HL-60/S4 treated with phorbol 12-myristate 13-acetate at 8.2 ng/mL for 4 days and 3 days (cell line): ENCODE results near the gene MTG2.

Experiments used
- in situ Hi-C: fragments of 300-500 bp; cut with MboI; formaldehyde crosslinking; loops from 2 replicates; pipeline ENCODE4 v1.15.0; 2022; ENCODE audit warnings: low sequenced_read_pairs

Gene MTG2

DNA sequence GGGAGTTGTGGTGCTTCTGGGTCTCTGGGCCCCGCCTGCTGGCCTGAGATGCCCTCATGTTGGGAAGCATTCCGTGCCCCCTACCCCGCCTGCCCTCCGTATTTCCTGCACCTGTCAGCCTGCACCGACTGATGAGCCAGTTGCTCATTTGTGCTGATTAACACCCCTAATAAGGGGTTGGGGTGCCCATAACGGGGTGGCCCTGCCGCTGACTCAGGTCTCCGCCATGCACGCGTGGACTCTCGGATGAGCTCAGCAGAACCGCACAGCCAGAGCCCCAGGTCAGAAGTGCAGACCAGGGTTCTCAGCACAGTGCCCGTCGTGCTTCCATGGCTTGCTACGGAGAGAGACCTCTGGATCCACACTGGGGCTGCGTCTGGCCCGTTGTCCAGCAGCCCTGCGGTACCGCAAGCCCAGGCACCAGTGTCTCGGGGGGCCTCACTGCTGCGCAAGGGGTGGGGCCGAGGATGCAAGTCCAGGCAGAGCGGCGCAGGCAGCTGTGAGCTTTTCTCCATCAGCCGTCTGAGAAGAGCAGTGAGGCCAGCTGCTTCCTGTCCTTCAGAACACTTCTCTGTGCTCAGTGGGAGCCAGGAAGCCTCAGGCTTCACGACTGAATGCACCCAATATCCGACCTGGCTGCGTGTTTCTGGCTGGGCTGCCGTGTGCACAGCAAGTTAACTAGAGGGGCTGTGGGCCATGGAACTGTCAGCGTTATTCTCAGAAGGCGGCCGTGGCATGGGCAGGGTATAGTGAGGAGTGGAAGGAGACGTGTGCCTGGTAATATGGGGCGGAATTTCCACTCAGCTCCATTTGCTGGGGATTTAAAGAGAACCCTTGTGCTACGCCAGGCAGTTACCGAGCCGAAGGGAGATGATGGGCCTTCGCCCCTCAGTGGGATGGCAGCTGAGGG is 18.6 kb downstream of the MTG2 start:
- in situ Hi-C loops, result no loop called here

DNA sequence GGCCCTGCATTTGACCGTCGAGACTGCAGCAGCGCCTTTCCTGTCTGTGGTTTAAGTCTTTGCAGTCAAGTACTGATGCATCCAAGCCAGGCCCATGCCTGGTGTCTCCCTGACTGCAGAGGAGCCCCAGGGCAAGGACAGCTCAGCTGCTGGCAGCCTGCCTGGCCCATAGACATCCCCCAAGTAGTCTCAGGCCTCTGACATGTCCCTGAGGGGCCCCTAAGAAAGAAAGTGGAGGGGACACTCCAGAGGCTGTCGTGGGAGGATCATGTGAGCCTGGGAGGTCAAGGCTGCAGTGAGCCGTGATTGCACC is 19.2 kb downstream of the MTG2 start:
- in situ Hi-C loops, result no loop called here

- in situ Hi-C loops, result no loop called here
These were observed 20.0 kb downstream of the MTG2 start for GRCh38 chr20:62202676-62203377.

DNA sequence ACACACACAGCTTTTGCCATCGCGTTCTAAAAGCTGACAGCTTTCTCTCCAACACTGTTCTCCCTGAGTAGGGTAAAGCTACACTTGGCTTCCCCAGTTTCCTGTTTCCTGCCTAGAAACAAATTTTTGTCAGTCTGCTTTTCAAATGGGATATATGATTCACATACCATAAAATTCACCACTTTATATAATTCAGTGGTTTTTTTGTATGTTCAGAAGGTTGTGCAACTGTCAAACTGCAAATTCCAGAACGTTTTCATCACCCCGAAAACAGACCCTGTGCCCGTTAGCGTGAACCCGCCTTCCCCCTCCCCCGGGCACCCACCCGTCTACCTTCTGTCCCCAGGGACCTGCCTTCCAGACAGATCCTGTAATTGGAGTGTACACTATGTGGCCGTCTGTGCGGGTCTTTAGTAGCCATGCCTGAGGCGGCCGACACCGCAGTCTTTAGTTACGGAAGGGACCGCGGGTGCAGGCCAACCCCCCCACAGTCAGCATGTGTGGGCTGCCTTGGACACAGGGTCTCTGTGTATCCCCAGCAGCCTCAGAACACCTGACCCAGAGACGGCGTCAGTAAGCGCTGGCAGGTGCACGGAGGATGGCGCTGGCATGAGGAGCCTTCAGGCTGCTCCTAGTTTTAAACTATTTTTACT is 20.7 kb downstream of the MTG2 start:
- in situ Hi-C loops, result no loop called here

GRCh38 chr20:62205618-62206387 is 23.0 kb downstream of the MTG2 start:
- in situ Hi-C loops, result no loop called here

GRCh38 chr20:62206388-62206775 is 23.6 kb downstream of the MTG2 start:
- in situ Hi-C loops, result no loop called here

DNA sequence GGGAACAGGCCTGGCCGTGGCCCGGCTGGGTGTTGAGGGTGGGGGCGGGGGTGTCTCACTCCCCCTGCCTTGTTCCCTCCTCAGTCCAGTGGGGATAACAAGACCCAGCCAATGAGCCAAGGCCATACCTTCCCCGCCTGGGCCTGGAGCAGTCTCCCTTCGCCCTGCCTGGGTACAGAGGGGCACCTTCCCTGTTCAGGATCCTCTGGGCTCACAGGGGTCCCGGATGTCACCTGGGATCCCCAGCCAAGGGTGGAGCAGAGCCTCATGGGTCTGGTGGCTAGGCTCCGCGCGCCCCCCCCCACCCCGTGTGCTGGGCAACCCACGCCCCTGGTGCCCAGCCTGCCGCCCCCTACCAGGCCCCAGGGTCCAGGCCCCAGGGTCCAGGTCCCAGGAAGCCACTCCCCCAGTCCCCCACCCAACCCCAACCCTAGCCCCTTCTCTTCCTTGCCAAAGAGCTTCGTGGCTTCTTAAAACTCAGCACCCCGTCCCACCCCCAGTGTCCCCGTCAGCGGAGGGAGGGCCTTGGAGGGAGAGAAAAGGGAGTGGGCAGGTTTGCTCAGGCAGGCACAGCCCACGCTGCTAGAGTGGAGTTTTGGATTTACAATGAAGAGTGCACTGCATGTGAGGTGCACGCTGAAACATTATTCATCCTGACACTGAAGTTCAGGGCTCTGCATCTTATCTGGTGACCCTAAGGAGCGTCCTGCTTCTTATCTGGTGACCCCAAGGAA is 25.4 kb downstream of the MTG2 start:
- in situ Hi-C loops, result no loop called here

DNA sequence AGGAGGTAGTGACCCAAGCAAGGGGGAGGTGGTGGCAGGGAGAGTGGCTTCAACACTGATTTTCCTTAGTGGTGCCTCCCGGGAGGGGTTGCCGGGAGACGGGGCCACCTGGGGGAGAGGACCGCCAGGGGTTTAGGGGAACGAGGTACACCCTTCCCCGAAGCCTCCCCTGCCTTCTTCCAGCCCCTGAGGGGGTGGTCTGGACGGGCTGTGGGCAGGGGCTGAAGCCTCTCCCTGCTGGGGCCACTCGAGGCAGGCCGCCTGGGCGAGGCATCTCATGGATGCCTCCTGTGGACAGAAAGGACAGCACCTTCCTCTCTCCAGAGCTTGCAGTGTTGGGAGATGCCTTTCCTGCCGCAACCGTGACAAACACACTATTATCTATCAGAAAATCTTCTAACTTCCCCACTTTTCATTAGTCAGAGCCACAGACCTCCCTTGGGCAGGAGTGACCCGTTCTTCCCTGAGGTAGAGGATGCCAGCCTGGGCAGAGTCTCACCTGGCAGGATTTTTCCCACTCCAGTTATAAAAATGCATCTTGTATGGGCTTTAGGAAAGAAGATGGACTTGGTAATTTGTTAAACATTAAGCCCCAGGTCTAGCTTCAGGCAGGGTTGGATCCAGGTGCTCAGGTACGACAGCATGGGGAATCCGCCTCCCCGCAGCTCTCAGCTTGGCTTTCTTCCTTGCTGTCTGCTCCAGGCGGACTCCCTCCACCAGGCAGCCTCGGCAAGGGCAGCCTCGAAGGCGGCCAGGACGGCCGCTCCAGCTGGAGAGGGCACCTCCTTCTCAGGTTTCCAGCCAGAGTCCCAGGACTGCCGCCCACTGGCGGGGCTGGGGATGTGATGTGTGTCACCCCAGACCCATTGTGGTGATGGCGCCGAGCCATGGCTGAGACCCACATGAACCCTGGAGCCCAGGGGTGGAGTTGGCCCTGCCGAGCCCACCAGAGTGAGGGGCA is 26.2 kb downstream of the MTG2 start:
- in situ Hi-C loops, result no loop called here

DNA sequence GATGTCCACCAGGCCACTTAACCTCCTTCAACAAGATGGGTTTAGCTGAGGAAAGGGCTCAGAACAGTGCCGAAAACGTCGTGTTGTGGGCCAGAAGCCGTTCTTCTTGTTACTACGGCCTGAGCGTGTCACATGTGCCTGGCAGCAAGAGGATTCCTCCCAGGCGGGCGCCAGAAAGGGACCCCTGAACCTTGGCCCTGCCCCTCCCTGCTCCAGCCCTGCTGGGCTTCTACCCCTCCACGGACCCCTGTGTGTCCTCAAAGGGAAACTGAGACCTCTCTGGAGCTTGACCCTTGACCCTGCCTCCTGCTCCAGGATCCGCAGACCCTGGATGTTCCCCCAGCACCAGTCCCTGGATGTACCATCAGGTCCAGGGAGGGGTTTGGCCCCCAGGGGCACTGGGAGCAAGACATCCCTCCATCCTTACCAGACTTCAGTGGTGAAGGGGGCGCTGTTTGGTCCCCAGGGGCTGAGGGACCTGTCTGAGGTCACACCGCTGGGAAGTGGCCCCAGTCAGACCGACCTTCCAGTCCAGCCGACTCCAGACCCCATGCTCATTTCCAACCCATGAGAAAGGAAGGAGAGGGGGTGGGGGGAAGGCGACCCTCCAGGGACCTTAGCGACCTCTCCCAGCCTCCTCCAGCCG is 27.1 kb downstream of the MTG2 start:
- in situ Hi-C loops, result no loop called here

DNA sequence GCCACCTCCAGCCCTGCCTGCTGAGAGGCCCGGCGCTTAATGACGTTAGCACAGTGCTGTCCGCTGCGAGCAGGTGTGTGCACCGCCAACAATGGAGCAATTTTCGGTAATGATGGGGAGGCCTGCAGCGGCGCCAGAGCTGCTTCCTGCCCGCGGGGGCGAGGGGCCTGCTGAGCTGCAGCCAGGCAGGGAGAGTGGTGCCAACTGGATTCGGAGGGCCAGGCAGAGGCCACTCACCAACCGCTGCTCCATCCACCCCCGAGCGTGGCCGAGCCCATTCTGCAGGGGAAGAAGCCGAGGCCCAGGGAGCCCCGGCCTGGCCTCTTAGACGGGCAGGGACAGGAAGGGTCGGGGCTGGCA is 27.6 kb downstream of the MTG2 start:
- in situ Hi-C loops, result no loop called here

GRCh38 chr20:62211216-62211615 is 28.4 kb downstream of the MTG2 start:
- in situ Hi-C loops, result no loop called here

GRCh38 chr20:62211769-62212288 is 29.0 kb downstream of the MTG2 start:
- in situ Hi-C loops, result no loop called here

DNA sequence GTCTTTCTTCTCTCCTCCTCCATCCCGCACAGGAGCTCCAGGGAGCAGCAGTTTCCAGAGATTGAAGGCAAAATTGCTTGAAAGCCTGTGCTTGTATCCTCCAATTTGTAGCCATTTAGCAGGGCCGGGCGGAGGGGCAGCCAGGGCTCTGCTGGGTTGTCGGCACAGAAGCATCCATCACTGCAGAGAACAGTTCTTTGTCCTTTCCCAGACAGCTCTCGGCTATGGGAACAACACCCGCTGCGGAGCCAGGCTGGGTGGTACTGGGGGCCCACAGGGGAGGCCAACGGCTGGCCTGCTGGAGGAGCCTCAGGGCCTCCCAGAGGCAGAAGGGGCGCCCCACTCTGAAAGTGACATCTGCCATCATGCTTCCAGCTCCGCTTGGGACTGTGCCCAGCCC is 29.5 kb downstream of the MTG2 start:
- in situ Hi-C loops, result no loop called here

DNA sequence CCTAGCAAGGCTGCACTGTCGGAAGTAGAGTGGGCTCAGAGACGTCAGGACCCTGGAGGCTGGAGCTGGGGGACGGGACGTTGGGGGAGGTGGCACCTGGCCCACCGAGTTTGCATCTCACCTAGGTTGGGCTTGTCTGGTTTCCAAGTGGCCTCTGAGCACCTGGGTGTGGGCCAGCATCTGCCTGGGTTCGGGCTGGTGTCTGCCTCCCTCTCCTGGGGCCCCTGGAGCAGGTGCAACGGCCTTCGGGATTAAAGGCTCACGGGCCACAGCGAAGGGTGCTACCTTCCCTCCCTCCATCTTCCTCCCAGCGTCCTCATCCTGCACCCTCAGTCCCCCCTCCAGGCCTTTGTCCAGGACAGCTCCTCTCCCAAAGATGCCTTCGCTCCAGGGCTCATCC is 31.2 kb downstream of the MTG2 start:
- in situ Hi-C loops, result no loop called here

GRCh38 chr20:62215020-62215990 is 32.5 kb downstream of the MTG2 start:
- in situ Hi-C loops, result no loop called here

- in situ Hi-C loops, result no loop called here
These were observed 33.3 kb downstream of the MTG2 start for GRCh38 chr20:62215991-62216635.
